ENCODE measurements around the gene ARL2. TPM values are rescaled to one million over a fixed set of nuclear protein-coding genes. Genes with fewer than 3 reads are reported as not detected.

Gene ARL2
- total RNA-seq, 4 donors from 2014 or later = 64.4 to 103 (median 77.2) TPM

DNA sequence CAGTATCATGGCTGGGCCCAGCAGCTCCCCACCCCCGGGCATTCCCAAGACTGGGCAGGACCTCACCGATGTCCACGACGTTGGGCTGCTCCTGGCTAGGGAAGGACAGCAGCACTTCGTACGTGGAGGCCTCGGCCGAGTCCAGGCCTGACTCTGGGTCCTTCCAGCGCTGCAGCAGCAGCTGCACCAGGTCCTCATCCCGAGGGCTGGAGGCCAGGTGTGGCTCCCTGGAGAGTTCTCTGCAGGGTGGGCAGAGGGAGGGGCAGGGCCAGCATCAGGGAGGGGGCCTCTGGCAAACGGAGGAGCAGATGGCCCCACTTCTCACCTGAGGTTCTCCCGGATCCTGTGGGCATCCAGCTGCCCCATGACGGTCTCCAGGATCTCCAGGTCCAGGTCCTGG, 44.1 kb downstream of the ARL2 start:
- H3K4me3 ChIP-seq = peak overlapping the region in 3 of 4 donors; percentile 27 to 58 (median 56)
- TF ChIP-seq, protein P1, sequence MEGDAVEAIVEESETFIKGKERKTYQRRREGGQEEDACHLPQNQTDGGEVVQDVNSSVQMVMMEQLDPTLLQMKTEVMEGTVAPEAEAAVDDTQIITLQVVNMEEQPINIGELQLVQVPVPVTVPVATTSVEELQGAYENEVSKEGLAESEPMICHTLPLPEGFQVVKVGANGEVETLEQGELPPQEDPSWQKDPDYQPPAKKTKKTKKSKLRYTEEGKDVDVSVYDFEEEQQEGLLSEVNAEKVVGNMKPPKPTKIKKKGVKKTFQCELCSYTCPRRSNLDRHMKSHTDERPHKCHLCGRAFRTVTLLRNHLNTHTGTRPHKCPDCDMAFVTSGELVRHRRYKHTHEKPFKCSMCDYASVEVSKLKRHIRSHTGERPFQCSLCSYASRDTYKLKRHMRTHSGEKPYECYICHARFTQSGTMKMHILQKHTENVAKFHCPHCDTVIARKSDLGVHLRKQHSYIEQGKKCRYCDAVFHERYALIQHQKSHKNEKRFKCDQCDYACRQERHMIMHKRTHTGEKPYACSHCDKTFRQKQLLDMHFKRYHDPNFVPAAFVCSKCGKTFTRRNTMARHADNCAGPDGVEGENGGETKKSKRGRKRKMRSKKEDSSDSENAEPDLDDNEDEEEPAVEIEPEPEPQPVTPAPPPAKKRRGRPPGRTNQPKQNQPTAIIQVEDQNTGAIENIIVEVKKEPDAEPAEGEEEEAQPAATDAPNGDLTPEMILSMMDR (IDR thresholded peaks at IDR 0.05) = no peak
- TF ChIP-seq POLR2A (IDR thresholded peaks at IDR 0.05) = no peak
- H3K36me3 ChIP-seq = no peaks in the 10 kb centered on the region
- H3K9me3 ChIP-seq = no peaks in the 10 kb centered on the region
- peak overlapping the region in 3 of 4 donors; percentile 36 to 87 (median 76) for H3K27ac ChIP-seq
- H3K27me3 ChIP-seq = no peaks in the 10 kb centered on the region
- H3K4me1 ChIP-seq = peaks cover 0 to 29% (median 7%) of the 10 kb centered on the region in 4 donors
- no peak for DNase-seq

DNA sequence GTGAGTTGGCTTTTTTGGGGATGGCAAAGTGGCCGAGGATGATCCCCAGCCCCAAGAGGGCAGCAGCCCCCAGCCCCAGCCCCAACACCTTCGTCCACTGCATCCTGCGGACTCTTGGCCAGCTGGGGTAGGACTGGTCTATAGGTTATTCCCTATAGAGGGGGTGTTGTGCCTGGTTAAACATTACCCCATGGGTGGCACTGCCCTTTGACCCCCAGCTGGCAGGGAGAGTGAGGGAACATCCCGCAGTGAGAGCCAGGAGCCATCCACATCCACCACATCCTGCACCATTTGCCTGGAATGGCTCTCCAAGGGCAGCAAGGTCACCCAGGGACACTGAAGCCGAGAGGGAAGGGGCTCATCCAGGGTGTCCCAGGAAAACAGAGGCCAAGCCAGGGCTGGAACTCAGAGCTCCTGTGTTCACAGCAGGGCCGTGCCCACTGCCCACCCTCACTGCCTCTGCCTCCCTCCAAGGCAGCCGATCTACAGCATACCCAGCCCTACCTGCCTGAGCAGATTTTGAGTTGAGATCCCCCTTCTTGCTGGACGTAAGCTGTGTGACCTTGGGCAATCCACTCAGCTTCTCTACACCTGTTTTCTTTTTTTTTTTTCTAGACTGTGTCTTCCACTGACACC, 44.6 kb downstream of the ARL2 start, which contains the start of gene NAALADL1:
Gene NAALADL1, minus strand, starts transcription at position 135 of the 636 bp plus-strand sequence. Its CDS starts 32 bp downstream, at position 103.
- no peaks in the 10 kb centered on the region for H3K36me3 ChIP-seq
- peaks cover 0 to 24% (median 7%) of the 10 kb centered on the region in 4 donors for H3K4me1 ChIP-seq
- H3K4me3 ChIP-seq = peak within 1 kb of the TSS in 3 of 4 donors; percentile 27 to 58 (median 56)
- peak within 1 kb of the TSS in 3 of 4 donors; percentile 55 to 87 (median 76) for H3K27ac ChIP-seq
- H3K27me3 ChIP-seq = no peaks in the 10 kb centered on the region
- peak; percentile 63 to 78 for TF ChIP-seq POLR2A (IDR thresholded peaks at IDR 0.05)
- TF ChIP-seq, protein P1 (IDR thresholded peaks at IDR 0.05) = no peak
- H3K9me3 ChIP-seq = no peaks in the 10 kb centered on the region
- DNase-seq = peak in 2 of 3 donors; percentile 85 to 86

GRCh38 chr11:65059523-65059922, 45.6 kb downstream of the ARL2 start:
- no peak for DNase-seq
- Histone ChIP-seq H3K9me3 (no peaks in the 10 kb centered on the region), H3K27ac (peak overlapping the region in 3 of 4 donors; percentile 10 to 87 (median 76)), H3K27me3 (no peaks in the 10 kb centered on the region), H3K4me3 (no peak overlapping the region), H3K36me3 (no peaks in the 10 kb centered on the region), H3K4me1 (peaks cover 0 to 17% (median 4%) of the 10 kb centered on the region in 4 donors)
- TF ChIP-seq POLR2A (IDR thresholded peaks at IDR 0.05) = no peak
- TF ChIP-seq, protein P1 (IDR thresholded peaks at IDR 0.05) = no peak

GRCh38 chr11:65059959-65060824, 46.2 kb downstream of the ARL2 start:
- Histone ChIP-seq H3K4me1 (peaks cover 0 to 17% (median 4%) of the 10 kb centered on the region in 4 donors), H3K9me3 (no peaks in the 10 kb centered on the region), H3K27me3 (no peaks in the 10 kb centered on the region), H3K4me3 (no peak overlapping the region), H3K27ac (peak overlapping the region in 3 of 4 donors; percentile 10 to 87 (median 76)), H3K36me3 (no peaks in the 10 kb centered on the region)
- peak in 2 of 3 donors; percentile 68 to 76 for DNase-seq
- TF ChIP-seq, protein P1 (IDR thresholded peaks at IDR 0.05) = peak in 3 of 6 experiments; percentile 12 to 29 (median 22)
- TF ChIP-seq POLR2A (IDR thresholded peaks at IDR 0.05) = peak in 1 of 2 donors; percentile 32

DNA sequence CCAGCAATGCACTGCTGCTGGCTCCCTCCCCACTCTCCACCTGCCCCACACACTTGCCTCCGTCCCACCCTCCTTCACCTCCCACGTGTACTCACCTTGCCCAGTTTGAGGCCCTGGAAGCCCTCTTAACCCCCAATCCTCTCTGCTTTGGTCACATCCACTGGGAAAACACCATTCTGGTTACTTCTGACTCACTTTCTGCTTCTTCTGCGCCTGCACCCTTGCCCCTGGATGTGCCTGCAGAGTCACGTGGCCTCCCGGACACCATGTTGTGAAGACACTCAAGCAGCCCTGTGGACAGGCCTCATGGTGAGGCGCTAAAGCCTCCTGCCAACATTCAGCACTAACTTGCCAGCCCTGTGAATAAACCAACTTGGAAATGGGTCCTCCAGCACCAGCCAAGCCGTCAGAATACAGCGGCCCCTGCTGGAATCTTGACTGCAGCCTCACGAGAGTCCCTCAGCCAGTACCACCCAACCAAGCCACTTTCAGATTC, 47.0 kb downstream of the ARL2 start:
- Histone ChIP-seq H3K4me3 (no peak overlapping the region), H3K27me3 (no peaks in the 10 kb centered on the region), H3K9me3 (no peaks in the 10 kb centered on the region), H3K27ac (peak overlapping the region in 2 of 4 donors; percentile 76 to 87), H3K4me1 (peaks cover 0 to 19% (median 4%) of the 10 kb centered on the region in 4 donors), H3K36me3 (no peaks in the 10 kb centered on the region)
- DNase-seq = no peak
- TF ChIP-seq, protein P1 (IDR thresholded peaks at IDR 0.05) = no peak
- TF ChIP-seq POLR2A (IDR thresholded peaks at IDR 0.05) = no peak

Measured in Peyer's patch (tissue), 4 donors.